ENCODE measurements around the gene ETV3L. TPM values are rescaled to one million over a fixed set of nuclear protein-coding genes. Genes with fewer than 3 reads are reported as not detected.
A peak's percentile ranks its signal among the peaks of the same experiment; 100 is the strongest.

Gene ETV3L
- total and polyA plus RNA-seq, 5 donors from 2014 or later = not detected

DNA sequence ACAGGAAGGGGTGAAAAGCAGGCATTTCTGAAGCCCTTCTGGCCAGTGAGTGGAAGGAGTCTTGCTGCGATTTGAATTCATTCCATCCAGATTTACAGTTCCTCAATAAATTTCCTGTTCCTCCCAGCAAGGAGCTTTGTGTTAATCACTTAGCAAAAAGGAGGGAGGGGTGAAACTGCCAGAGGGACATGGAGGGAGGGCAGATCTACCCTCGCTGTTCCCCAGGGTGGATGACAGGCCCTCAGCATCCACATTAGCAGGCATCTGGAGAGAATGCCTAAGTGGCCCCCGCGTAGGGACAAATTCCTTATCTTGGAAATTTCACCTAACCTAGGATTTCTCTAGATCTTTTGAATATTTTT lies 37.4 kb upstream of the ETV3L start:
- no peaks in the 10 kb centered on the region for H3K9me3 ChIP-seq (ENCODE audit: control insufficient read depth in 2 of 2, low read length in 2 of 2)
- H3K36me3 Mint-ChIP-seq = peaks cover 31% of the 10 kb centered on the region
- peak overlapping the region; percentile 88 to 98 (median 96) for H3K4me3 Mint-ChIP-seq
- H3K27ac ChIP-seq (ENCODE audit: insufficient read depth, low read length, poor library complexity, severe bottlenecking) = peak overlapping the region; percentile 94
- H3K36me3 ChIP-seq (ENCODE audit: control insufficient read depth, insufficient read depth, low read length) = peaks cover 26% of the 10 kb centered on the region
- DNase-seq (no peak), ATAC-seq (ENCODE audit: low read depth in 2 of 2) (no peak)
- no peaks in the 10 kb centered on the region for H3K27me3 ChIP-seq (ENCODE audit: control insufficient read depth, insufficient read depth, low read length)
- no peaks in the 10 kb centered on the region for H3K9me3 Mint-ChIP-seq
- peak overlapping the region; percentile 92 for H3K4me3 ChIP-seq (ENCODE audit: low read depth, low read length)
- peak overlapping the region; percentile 85 to 96 (median 88) for H3K27ac Mint-ChIP-seq
- H3K4me1 Mint-ChIP-seq = peaks cover 43 to 75% (median 64%) of the 10 kb centered on the region in 4 donors
- peaks cover 65% of the 10 kb centered on the region for H3K4me1 ChIP-seq (ENCODE audit: control insufficient read depth, insufficient read depth, low read length, poor library complexity, severe bottlenecking)
- peaks cover under 1% of the 10 kb centered on the region for H3K27me3 Mint-ChIP-seq

DNA sequence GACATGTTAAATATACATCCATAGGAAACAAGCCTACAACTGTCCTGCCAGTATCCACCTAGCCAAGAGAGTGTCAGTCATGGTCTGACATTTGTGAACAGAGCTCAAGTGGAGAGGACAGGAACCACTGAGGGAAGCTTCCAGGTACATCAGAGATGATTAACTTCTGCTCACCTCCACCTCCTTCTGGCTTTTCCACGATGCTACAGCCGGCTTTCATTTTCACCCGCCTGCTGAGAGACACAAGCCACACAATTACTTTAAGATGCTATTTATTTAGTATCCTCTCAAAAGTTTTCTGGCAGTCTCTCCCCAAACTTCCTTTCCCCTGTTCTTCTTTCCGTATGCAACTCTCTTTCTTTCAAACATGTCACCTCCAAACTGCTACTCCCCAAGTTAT lies 36.5 kb upstream of the ETV3L start:
- H3K27ac ChIP-seq (ENCODE audit: insufficient read depth, low read length, poor library complexity, severe bottlenecking) = no peak overlapping the region
- Mint-ChIP-seq H3K36me3 (peaks cover 38% of the 10 kb centered on the region), H3K9me3 (no peaks in the 10 kb centered on the region), H3K27me3 (no peaks in the 10 kb centered on the region), H3K4me3 (peak overlapping the region; percentile 88 to 98 (median 96)), H3K27ac (peak overlapping the region; percentile 57 to 97 (median 96)), H3K4me1 (peaks cover 49 to 82% (median 71%) of the 10 kb centered on the region in 4 donors)
- peaks cover 35% of the 10 kb centered on the region for H3K36me3 ChIP-seq (ENCODE audit: control insufficient read depth, insufficient read depth, low read length)
- no peak for ATAC-seq (ENCODE audit: low read depth in 2 of 2)
- H3K4me1 ChIP-seq (ENCODE audit: control insufficient read depth, insufficient read depth, low read length, poor library complexity, severe bottlenecking) = peaks cover 65% of the 10 kb centered on the region
- DNase-seq = no peak
- H3K9me3 ChIP-seq (ENCODE audit: control insufficient read depth in 2 of 2, low read length in 2 of 2) = no peaks in the 10 kb centered on the region
- no peaks in the 10 kb centered on the region for H3K27me3 ChIP-seq (ENCODE audit: control insufficient read depth, insufficient read depth, low read length)
- H3K4me3 ChIP-seq (ENCODE audit: low read depth, low read length) = peak overlapping the region; percentile 92

DNA sequence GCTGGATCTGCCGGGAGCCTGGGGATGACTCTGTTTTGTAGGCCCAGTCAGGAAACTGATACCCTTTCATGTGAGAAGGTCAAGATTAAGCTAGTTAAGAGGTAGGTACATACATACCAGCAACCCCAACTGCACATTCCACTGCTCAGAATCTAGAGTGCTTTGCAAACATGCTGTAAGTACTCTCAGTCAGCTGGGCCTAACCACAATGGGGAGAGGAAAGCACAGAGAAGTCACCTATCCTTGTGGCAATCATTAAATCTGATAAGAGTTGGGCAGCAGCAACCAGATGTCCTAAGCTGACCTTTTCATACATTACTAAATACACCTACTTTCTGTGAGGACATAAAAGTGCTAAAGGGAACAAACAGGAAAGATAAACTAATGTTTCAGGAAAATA lies 36.0 kb upstream of the ETV3L start:
- H3K9me3 Mint-ChIP-seq = no peaks in the 10 kb centered on the region
- H3K4me3 ChIP-seq (ENCODE audit: low read depth, low read length) = peak overlapping the region; percentile 92
- peaks cover 65% of the 10 kb centered on the region for H3K4me1 ChIP-seq (ENCODE audit: control insufficient read depth, insufficient read depth, low read length, poor library complexity, severe bottlenecking)
- no peaks in the 10 kb centered on the region for H3K27me3 ChIP-seq (ENCODE audit: control insufficient read depth, insufficient read depth, low read length)
- H3K4me1 Mint-ChIP-seq = peaks cover 51 to 84% (median 68%) of the 10 kb centered on the region in 4 donors
- DNase-seq (no peak), ATAC-seq (ENCODE audit: low read depth in 2 of 2) (no peak)
- peaks cover 40% of the 10 kb centered on the region for H3K36me3 ChIP-seq (ENCODE audit: control insufficient read depth, insufficient read depth, low read length)
- H3K4me3 Mint-ChIP-seq = peak overlapping the region in 2 of 4 donors; percentile 28 to 88
- no peak overlapping the region for H3K27ac ChIP-seq (ENCODE audit: insufficient read depth, low read length, poor library complexity, severe bottlenecking)
- no peaks in the 10 kb centered on the region for H3K27me3 Mint-ChIP-seq
- no peak overlapping the region for H3K27ac Mint-ChIP-seq
- H3K9me3 ChIP-seq (ENCODE audit: control insufficient read depth in 2 of 2, low read length in 2 of 2) = no peaks in the 10 kb centered on the region
- peaks cover 39% of the 10 kb centered on the region for H3K36me3 Mint-ChIP-seq

DNA sequence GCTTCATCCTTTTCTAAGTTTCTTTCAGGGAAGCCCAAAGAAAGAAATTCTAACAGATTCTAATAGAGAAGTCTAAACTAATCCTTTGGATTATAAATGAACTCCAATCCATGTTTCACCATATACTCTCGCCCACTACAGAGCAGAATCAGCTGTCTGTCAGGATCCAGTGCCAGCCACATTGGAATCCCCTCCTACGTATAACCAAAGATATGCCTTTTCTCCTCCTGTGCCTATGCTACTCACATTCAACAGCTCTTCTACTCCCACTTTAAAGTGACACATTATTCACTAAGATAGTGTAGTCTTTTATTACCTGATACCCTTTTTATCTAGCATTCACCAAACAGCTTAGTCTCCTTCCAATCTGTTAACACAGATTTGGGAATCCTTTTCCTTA lies 35.5 kb upstream of the ETV3L start:
- H3K4me1 ChIP-seq (ENCODE audit: control insufficient read depth, insufficient read depth, low read length, poor library complexity, severe bottlenecking) = peaks cover 65% of the 10 kb centered on the region
- Mint-ChIP-seq H3K9me3 (no peaks in the 10 kb centered on the region), H3K27me3 (no peaks in the 10 kb centered on the region), H3K27ac (peak overlapping the region; percentile 8 to 55 (median 25)), H3K4me1 (peaks cover 51 to 82% (median 65%) of the 10 kb centered on the region in 4 donors), H3K4me3 (peak overlapping the region; percentile 65 to 88 (median 78)), H3K36me3 (peaks cover 39% of the 10 kb centered on the region)
- no peaks in the 10 kb centered on the region for H3K9me3 ChIP-seq (ENCODE audit: control insufficient read depth in 2 of 2, low read length in 2 of 2)
- DNase-seq = no peak
- ATAC-seq (ENCODE audit: low read depth in 2 of 2) = no peak
- no peak overlapping the region for H3K27ac ChIP-seq (ENCODE audit: insufficient read depth, low read length, poor library complexity, severe bottlenecking)
- H3K4me3 ChIP-seq (ENCODE audit: low read depth, low read length) = peak overlapping the region; percentile 2
- H3K27me3 ChIP-seq (ENCODE audit: control insufficient read depth, insufficient read depth, low read length) = no peaks in the 10 kb centered on the region
- H3K36me3 ChIP-seq (ENCODE audit: control insufficient read depth, insufficient read depth, low read length) = peaks cover 45% of the 10 kb centered on the region

DNA sequence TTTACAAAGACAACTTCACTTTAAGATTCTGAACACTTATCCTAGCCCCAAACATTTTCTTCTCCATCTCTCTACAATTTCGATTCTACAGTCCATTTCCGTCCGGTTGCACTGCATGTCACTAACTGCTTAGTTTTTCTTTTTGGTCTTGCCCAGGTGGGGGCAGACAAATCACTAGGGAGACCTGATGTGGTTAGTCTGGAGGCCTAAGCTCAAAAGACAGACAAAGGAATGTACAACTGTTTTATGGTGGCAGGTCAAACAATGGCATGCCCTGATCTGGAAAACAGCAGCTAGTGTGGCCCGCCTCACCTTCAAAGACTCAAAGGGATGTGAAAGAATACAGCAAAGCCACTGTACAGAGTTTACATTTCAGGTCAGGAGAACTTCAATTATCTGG lies 34.8 kb upstream of the ETV3L start:
- peaks cover 65% of the 10 kb centered on the region for H3K4me1 ChIP-seq (ENCODE audit: control insufficient read depth, insufficient read depth, low read length, poor library complexity, severe bottlenecking)
- no peaks in the 10 kb centered on the region for H3K27me3 ChIP-seq (ENCODE audit: control insufficient read depth, insufficient read depth, low read length)
- no peak for ATAC-seq (ENCODE audit: low read depth in 2 of 2)
- H3K27ac ChIP-seq (ENCODE audit: insufficient read depth, low read length, poor library complexity, severe bottlenecking) = peak overlapping the region; percentile 26
- H3K9me3 ChIP-seq (ENCODE audit: control insufficient read depth in 2 of 2, low read length in 2 of 2) = no peaks in the 10 kb centered on the region
- Mint-ChIP-seq H3K27me3 (no peaks in the 10 kb centered on the region), H3K4me3 (peak overlapping the region; percentile 13 to 88 (median 72)), H3K27ac (peak overlapping the region; percentile 6 to 55 (median 8)), H3K36me3 (peaks cover 39% of the 10 kb centered on the region), H3K4me1 (peaks cover 47 to 79% (median 61%) of the 10 kb centered on the region in 4 donors), H3K9me3 (no peaks in the 10 kb centered on the region)
- DNase-seq = no peak
- H3K36me3 ChIP-seq (ENCODE audit: control insufficient read depth, insufficient read depth, low read length) = peaks cover 50% of the 10 kb centered on the region
- peak overlapping the region; percentile 48 for H3K4me3 ChIP-seq (ENCODE audit: low read depth, low read length)

DNA sequence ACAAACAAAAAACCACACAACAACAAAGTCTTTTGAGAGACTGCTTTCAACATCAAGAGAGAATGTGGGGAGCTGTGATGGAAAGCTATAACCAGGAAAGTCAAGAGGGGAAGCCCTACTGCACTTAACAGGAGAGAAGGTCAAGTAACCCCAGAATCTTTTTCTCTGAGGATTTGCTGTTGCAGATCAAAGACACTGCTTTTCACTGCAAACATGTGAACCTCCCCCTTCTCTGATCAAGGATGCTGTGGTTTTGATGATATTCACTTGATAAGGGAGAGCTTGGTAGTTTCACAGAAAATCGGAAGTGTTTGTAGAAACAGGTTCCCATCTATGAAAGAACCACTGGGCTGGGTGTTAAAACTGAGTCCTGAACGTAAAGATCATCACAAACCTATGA lies 33.8 kb upstream of the ETV3L start:
- Mint-ChIP-seq H3K36me3 (peaks cover 42% of the 10 kb centered on the region), H3K9me3 (no peaks in the 10 kb centered on the region), H3K27me3 (no peaks in the 10 kb centered on the region), H3K4me3 (peak overlapping the region; percentile 12 to 88 (median 76)), H3K4me1 (peaks cover 43 to 71% (median 54%) of the 10 kb centered on the region in 4 donors), H3K27ac (peak overlapping the region; percentile 55 to 87 (median 59))
- H3K9me3 ChIP-seq (ENCODE audit: control insufficient read depth in 2 of 2, low read length in 2 of 2) = no peaks in the 10 kb centered on the region
- peaks cover 59% of the 10 kb centered on the region for H3K36me3 ChIP-seq (ENCODE audit: control insufficient read depth, insufficient read depth, low read length)
- peak overlapping the region; percentile 26 for H3K27ac ChIP-seq (ENCODE audit: insufficient read depth, low read length, poor library complexity, severe bottlenecking)
- DNase-seq (peak in 2 of 3 donors; percentile 32 to 84), ATAC-seq (ENCODE audit: low read depth in 2 of 2) (peak; percentile 25 to 43)
- peak overlapping the region; percentile 48 for H3K4me3 ChIP-seq (ENCODE audit: low read depth, low read length)
- H3K4me1 ChIP-seq (ENCODE audit: control insufficient read depth, insufficient read depth, low read length, poor library complexity, severe bottlenecking) = peaks cover 55% of the 10 kb centered on the region
- no peaks in the 10 kb centered on the region for H3K27me3 ChIP-seq (ENCODE audit: control insufficient read depth, insufficient read depth, low read length)

DNA sequence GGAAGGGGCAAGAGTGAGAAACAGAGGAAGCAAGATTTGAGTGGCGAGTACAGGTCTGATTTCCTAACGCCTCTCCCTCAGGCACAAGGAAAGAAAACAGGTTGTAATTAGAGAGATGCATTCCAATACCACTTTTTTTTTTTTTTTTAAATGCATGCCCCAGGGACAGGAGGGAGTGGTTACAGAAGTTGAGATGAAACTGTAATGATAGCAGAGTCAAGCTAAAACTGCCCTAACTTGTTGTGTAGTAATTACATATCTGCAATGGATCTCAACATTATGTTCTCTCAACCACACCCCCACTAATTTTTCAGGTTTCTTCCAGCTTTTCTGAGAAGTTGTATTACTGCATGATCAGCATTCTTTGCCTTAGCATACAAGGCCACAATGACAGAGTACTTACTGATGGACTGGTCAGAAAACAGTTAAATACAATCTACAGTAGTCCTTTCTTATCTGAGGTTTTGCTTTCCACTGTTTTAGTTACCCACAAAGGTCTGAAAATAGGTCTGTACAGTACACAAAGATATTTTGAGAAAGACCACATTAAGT lies 33.1 kb upstream of the ETV3L start:
- Mint-ChIP-seq H3K4me1 (peaks cover 48 to 72% (median 56%) of the 10 kb centered on the region in 4 donors), H3K27ac (peak overlapping the region; percentile 33 to 57 (median 55)), H3K9me3 (no peaks in the 10 kb centered on the region), H3K36me3 (peaks cover 48% of the 10 kb centered on the region), H3K4me3 (peak overlapping the region in 3 of 4 donors; percentile 30 to 88 (median 35)), H3K27me3 (no peaks in the 10 kb centered on the region)
- Histone ChIP-seq H3K4me1 (ENCODE audit: control insufficient read depth, insufficient read depth, low read length, poor library complexity, severe bottlenecking) (peaks cover 54% of the 10 kb centered on the region), H3K4me3 (ENCODE audit: low read depth, low read length) (peak overlapping the region; percentile 48), H3K27me3 (ENCODE audit: control insufficient read depth, insufficient read depth, low read length) (no peaks in the 10 kb centered on the region), H3K27ac (ENCODE audit: insufficient read depth, low read length, poor library complexity, severe bottlenecking) (peak overlapping the region; percentile 31), H3K36me3 (ENCODE audit: control insufficient read depth, insufficient read depth, low read length) (peaks cover 67% of the 10 kb centered on the region), H3K9me3 (ENCODE audit: control insufficient read depth in 2 of 2, low read length in 2 of 2) (no peaks in the 10 kb centered on the region)
- no peak for ATAC-seq (ENCODE audit: low read depth in 2 of 2)
- DNase-seq = no peak

DNA sequence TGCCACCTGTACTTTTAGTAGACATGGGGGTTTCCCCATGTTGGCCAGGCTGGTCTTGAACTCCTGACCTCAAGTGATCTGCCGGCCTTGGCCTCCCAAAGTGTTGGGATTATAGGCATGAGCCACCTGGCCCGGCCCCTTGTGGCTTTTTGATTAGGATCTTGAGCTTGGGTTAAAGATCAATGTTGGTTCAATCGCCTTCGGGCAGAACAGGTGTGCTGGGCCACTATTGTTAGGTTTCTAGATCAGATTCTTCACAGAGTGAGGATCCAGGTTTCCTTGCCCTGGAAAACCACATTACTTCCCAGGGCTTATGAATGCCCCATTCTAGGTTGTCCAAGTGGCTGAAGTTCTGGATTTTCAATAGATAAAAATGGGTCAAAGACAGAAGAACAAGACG lies 32.5 kb upstream of the ETV3L start:
- Histone ChIP-seq H3K27ac (ENCODE audit: insufficient read depth, low read length, poor library complexity, severe bottlenecking) (no peak overlapping the region), H3K36me3 (ENCODE audit: control insufficient read depth, insufficient read depth, low read length) (peaks cover 68% of the 10 kb centered on the region), H3K9me3 (ENCODE audit: control insufficient read depth in 2 of 2, low read length in 2 of 2) (no peaks in the 10 kb centered on the region), H3K4me3 (ENCODE audit: low read depth, low read length) (no peak overlapping the region), H3K4me1 (ENCODE audit: control insufficient read depth, insufficient read depth, low read length, poor library complexity, severe bottlenecking) (peaks cover 48% of the 10 kb centered on the region), H3K27me3 (ENCODE audit: control insufficient read depth, insufficient read depth, low read length) (no peaks in the 10 kb centered on the region)
- peak overlapping the region in 2 of 3 donors; percentile 55 to 57 for H3K27ac Mint-ChIP-seq
- no peaks in the 10 kb centered on the region for H3K9me3 Mint-ChIP-seq
- peaks cover 50 to 66% (median 54%) of the 10 kb centered on the region in 4 donors for H3K4me1 Mint-ChIP-seq
- no peaks in the 10 kb centered on the region for H3K27me3 Mint-ChIP-seq
- DNase-seq (no peak), ATAC-seq (ENCODE audit: low read depth in 2 of 2) (no peak)
- H3K36me3 Mint-ChIP-seq = peaks cover 50% of the 10 kb centered on the region
- H3K4me3 Mint-ChIP-seq = peak overlapping the region in 3 of 4 donors; percentile 8 to 35 (median 29)

Measured in CD4-positive, CD25-positive, alpha-beta regulatory T cell (primary cell).